ENCODE measurements around the gene ACTMAP. TPM values are rescaled to one million over a fixed set of nuclear protein-coding genes. Genes with fewer than 3 reads are reported as not detected.

Gene ACTMAP
- polyA plus RNA-seq, 1 of the 3 experiments (the other 2 are of a cell fraction), result 6.4 TPM

GRCh38 chr19:40707615-40708014 is 42.7 kb downstream of the ACTMAP start:
- H3K9ac ChIP-seq, result no peak overlapping the region
- H3K27me3 ChIP-seq (ENCODE audit: insufficient read depth), result no peaks in the 10 kb centered on the region
- H3K4me2 ChIP-seq, result no peak overlapping the region
- no peaks in the 10 kb centered on the region for H3K9me3 ChIP-seq
- no peaks in the 10 kb centered on the region for H3K9me2 ChIP-seq
- H3K4me1 ChIP-seq (ENCODE audit: control insufficient read depth in 1 of 2, insufficient read depth in 2 of 2, low read depth in 1 of 2, low read length in 1 of 2), result no peaks in the 10 kb centered on the region
- TF ChIP-seq RAD21 (IDR thresholded peaks at IDR 0.05; ENCODE audit: low read length) (no peak), USF1 (IDR thresholded peaks at IDR 0.05; ENCODE audit: borderline replicate concordance, low read depth) (no peak), NFIC (IDR thresholded peaks at IDR 0.05; ENCODE audit: borderline replicate concordance) (no peak), TAF1 (IDR thresholded peaks at IDR 0.05; ENCODE audit: borderline replicate concordance, low read depth, low read length) (no peak), GATA2 (CRISPR knock-in tag; IDR thresholded peaks at IDR 0.05) (no peak), TCF12 (IDR thresholded peaks at IDR 0.05) (no peak), NRF1 (IDR thresholded peaks at IDR 0.05; ENCODE audit: low read depth, low read length) (no peak)
- TF ChIP-seq, protein P1, sequence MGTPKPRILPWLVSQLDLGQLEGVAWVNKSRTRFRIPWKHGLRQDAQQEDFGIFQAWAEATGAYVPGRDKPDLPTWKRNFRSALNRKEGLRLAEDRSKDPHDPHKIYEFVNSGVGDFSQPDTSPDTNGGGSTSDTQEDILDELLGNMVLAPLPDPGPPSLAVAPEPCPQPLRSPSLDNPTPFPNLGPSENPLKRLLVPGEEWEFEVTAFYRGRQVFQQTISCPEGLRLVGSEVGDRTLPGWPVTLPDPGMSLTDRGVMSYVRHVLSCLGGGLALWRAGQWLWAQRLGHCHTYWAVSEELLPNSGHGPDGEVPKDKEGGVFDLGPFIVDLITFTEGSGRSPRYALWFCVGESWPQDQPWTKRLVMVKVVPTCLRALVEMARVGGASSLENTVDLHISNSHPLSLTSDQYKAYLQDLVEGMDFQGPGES (IDR thresholded peaks at IDR 0.05; ENCODE audit: low read depth, low read length), result no peak
- TF ChIP-seq, protein P2, sequence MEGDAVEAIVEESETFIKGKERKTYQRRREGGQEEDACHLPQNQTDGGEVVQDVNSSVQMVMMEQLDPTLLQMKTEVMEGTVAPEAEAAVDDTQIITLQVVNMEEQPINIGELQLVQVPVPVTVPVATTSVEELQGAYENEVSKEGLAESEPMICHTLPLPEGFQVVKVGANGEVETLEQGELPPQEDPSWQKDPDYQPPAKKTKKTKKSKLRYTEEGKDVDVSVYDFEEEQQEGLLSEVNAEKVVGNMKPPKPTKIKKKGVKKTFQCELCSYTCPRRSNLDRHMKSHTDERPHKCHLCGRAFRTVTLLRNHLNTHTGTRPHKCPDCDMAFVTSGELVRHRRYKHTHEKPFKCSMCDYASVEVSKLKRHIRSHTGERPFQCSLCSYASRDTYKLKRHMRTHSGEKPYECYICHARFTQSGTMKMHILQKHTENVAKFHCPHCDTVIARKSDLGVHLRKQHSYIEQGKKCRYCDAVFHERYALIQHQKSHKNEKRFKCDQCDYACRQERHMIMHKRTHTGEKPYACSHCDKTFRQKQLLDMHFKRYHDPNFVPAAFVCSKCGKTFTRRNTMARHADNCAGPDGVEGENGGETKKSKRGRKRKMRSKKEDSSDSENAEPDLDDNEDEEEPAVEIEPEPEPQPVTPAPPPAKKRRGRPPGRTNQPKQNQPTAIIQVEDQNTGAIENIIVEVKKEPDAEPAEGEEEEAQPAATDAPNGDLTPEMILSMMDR (IDR thresholded peaks at IDR 0.05), result no peak
- no peak overlapping the region for H2AFZ ChIP-seq (ENCODE audit: low read depth)
- H3F3A ChIP-seq (replicated peaks; ENCODE audit: insufficient read depth), result no peaks in the 10 kb centered on the region
- WGBS (ENCODE audit: low lambda C conversion rate), result 92% methylated on average over 7 of the region's 7 CpGs
- no peaks in the 10 kb centered on the region; the same call in 1 of the 2 replicates for H3K79me2 ChIP-seq (ENCODE audit: insufficient read depth)
- H4K20me1 ChIP-seq (ENCODE audit: insufficient read depth), result no peaks in the 10 kb centered on the region
- peaks cover 22 to 52% of the 10 kb centered on the region in 2 experiments for H3K36me3 ChIP-seq (replicated peaks in 1 of 2; ENCODE audit: control insufficient read depth in 1 of 2, insufficient read depth in 2 of 2, low read length in 1 of 2)
- POLR2A ChIA-PET, result interaction anchor here (1.0 kb wide), 1 partner anchor 43 kb away, joined by 3 read pairs; no protein-coding TSS in a partner anchor
- H3K27ac ChIP-seq (ENCODE audit: low read depth in 2 of 2, low read length in 1 of 2), result no peak overlapping the region
- CTCF ChIA-PET, result no interaction called here
- no peak for DNase-seq
- H3K4me3 ChIP-seq (ENCODE audit: low read depth in 2 of 2, low read length in 1 of 2), result no peak overlapping the region

DNA sequence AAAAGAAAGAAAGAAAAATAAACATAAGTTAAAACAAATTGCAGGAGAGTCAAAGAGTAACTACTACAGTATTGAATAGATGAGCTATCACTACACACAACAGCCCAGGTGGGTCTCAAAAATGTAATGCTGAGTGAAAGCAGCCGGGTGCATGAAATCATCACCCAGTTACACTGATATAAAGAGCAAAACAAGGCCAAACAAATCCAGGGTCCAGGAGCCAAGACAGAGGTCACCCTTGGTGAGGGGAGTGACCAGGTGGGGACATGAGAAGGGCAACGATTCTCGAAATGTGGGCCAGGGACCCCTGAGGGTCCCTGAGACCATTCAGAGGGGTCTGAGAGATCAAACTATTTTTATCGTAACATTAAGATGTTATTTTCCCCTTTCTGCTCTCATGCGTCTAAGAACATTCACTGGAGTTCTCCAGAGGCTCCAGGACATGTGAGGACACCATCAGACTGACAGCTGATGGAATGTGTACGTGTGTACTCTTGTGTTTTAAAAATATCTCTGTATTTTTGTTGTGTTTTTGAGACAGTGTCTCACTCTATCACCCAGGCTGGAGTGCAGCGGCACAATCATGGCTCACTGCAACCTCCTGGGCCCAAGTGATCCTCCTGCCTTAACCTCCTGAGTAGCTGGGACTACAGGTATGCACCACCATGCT is 44.2 kb downstream of the ACTMAP start:
- 95% methylated on average over 7 of the region's 7 CpGs for WGBS (ENCODE audit: low lambda C conversion rate)
- Histone ChIP-seq H4K20me1 (ENCODE audit: insufficient read depth) (no peaks in the 10 kb centered on the region), H3K27me3 (ENCODE audit: insufficient read depth) (no peaks in the 10 kb centered on the region), H3K9me3 (no peaks in the 10 kb centered on the region), H3K4me2 (no peak overlapping the region), H3K79me2 (ENCODE audit: insufficient read depth) (no peaks in the 10 kb centered on the region; the same call in 1 of the 2 replicates), H3F3A (replicated peaks; ENCODE audit: insufficient read depth) (no peaks in the 10 kb centered on the region), H3K9ac (no peak overlapping the region), H3K9me2 (no peaks in the 10 kb centered on the region), H3K27ac (ENCODE audit: low read depth in 2 of 2, low read length in 1 of 2) (no peak overlapping the region), H3K4me3 (ENCODE audit: low read depth in 2 of 2, low read length in 1 of 2) (no peak overlapping the region), H2AFZ (ENCODE audit: low read depth) (no peak overlapping the region), H3K36me3 (replicated peaks in 1 of 2; ENCODE audit: control insufficient read depth in 1 of 2, insufficient read depth in 2 of 2, low read length in 1 of 2) (peaks cover 32 to 47% of the 10 kb centered on the region in 2 experiments), H3K4me1 (ENCODE audit: control insufficient read depth in 1 of 2, insufficient read depth in 2 of 2, low read depth in 1 of 2, low read length in 1 of 2) (no peaks in the 10 kb centered on the region)
- DNase-seq, result no peak
- ChIA-PET CTCF (no interaction called here), POLR2A (no interaction called here)
- TF ChIP-seq, protein P3, sequence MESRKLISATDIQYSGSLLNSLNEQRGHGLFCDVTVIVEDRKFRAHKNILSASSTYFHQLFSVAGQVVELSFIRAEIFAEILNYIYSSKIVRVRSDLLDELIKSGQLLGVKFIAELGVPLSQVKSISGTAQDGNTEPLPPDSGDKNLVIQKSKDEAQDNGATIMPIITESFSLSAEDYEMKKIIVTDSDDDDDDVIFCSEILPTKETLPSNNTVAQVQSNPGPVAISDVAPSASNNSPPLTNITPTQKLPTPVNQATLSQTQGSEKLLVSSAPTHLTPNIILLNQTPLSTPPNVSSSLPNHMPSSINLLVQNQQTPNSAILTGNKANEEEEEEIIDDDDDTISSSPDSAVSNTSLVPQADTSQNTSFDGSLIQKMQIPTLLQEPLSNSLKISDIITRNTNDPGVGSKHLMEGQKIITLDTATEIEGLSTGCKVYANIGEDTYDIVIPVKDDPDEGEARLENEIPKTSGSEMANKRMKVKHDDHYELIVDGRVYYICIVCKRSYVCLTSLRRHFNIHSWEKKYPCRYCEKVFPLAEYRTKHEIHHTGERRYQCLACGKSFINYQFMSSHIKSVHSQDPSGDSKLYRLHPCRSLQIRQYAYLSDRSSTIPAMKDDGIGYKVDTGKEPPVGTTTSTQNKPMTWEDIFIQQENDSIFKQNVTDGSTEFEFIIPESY (IDR thresholded peaks at IDR 0.05; ENCODE audit: borderline replicate concordance, low read depth), result no peak
- TF ChIP-seq JUND (IDR thresholded peaks at IDR 0.05), result no peak
- TF ChIP-seq, protein P1 (IDR thresholded peaks at IDR 0.05; ENCODE audit: low read depth, low read length), result no peak

Data from SK-N-SH (cell line).